ENCODE measurements around the gene NPC1L1. TPM values are rescaled to one million over a fixed set of nuclear protein-coding genes. Genes with fewer than 3 reads are reported as not detected.

The NPC1L1 gene
- total and polyA plus RNA-seq, 2 of the 13 experiments (the other 11 are each of a cell fraction or from before 2014, with no cell fraction given) = 4.8 to 14.5 TPM

DNA sequence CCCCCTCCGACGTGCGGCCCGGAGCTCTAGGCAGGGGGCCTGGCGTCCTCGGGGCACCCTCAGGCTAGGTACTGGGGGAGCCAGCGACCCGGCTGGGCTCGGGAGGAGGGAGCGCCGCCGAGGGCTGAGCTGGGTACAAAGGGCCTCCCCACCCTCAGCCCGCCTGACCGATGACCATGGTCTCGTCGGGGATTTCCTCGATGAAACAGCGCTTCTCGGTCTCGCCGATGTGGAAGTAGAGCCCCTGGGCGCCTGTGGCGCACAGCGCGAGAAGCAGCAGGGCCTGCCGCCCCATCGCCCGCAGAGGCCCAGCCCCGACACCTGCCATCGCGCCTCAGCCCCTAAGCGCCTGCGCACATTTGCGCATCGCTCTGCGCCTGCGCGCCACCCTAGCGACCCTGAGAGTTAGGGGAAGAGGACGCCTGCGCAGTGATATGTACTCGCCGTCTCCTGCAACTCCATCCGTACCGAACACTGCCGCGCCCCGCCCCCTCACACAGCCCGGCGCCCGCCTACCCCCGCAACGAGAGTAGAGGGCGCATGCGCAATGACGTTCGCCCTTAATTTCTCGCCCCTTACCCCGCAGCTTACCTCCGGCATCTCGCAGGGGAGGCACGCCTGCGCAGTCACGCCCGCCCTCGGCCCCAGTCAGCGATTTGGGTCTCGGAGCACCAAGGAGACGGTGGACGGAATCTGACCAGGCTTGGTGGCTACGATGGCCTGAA is 40.9 kb upstream of the NPC1L1 start, which contains the start of gene TMED4 (continued):
- TF ChIP-seq, protein P1, sequence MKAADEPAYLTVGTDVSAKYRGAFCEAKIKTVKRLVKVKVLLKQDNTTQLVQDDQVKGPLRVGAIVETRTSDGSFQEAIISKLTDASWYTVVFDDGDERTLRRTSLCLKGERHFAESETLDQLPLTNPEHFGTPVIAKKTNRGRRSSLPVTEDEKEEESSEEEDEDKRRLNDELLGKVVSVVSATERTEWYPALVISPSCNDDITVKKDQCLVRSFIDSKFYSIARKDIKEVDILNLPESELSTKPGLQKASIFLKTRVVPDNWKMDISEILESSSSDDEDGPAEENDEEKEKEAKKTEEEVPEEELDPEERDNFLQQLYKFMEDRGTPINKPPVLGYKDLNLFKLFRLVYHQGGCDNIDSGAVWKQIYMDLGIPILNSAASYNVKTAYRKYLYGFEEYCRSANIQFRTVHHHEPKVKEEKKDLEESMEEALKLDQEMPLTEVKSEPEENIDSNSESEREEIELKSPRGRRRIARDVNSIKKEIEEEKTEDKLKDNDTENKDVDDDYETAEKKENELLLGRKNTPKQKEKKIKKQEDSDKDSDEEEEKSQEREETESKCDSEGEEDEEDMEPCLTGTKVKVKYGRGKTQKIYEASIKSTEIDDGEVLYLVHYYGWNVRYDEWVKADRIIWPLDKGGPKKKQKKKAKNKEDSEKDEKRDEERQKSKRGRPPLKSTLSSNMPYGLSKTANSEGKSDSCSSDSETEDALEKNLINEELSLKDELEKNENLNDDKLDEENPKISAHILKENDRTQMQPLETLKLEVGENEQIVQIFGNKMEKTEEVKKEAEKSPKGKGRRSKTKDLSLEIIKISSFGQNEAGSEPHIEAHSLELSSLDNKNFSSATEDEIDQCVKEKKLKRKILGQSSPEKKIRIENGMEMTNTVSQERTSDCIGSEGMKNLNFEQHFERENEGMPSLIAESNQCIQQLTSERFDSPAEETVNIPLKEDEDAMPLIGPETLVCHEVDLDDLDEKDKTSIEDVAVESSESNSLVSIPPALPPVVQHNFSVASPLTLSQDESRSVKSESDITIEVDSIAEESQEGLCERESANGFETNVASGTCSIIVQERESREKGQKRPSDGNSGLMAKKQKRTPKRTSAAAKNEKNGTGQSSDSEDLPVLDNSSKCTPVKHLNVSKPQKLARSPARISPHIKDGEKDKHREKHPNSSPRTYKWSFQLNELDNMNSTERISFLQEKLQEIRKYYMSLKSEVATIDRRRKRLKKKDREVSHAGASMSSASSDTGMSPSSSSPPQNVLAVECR (CRISPR knock-in tag; IDR thresholded peaks at IDR 0.05; ENCODE audit: borderline replicate concordance) = peak; percentile 89; the same call in 1 of the 2 replicates
- peak; percentile 40; the same call in 1 of the 2 replicates for TF ChIP-seq MAZ (IDR thresholded peaks at IDR 0.05; ENCODE audit: borderline replicate concordance, low read depth, low read length)
- TF ChIP-seq MAZ (CRISPR knock-in tag; IDR thresholded peaks at IDR 0.05; ENCODE audit: low read depth) = peak; percentile 73
- TF ChIP-seq ZNF772 (CRISPR knock-in tag; IDR thresholded peaks at IDR 0.05) = peak; percentile 73; the same call in 1 of the 2 replicates
- TF ChIP-seq SIN3A (IDR thresholded peaks at IDR 0.05; ENCODE audit: borderline replicate concordance, low read depth, low read length) = no peak
- peak; percentile 47; the same call in 1 of the 2 replicates for TF ChIP-seq CREM (IDR thresholded peaks at IDR 0.05)
- no peak for TF ChIP-seq CREM (CRISPR knock-in tag; IDR thresholded peaks at IDR 0.05)
- TF ChIP-seq RBAK (CRISPR knock-in tag; IDR thresholded peaks at IDR 0.05) = no peak
- no peak; the same call in 1 of the 2 replicates for TF ChIP-seq ZFP90 (CRISPR knock-in tag; IDR thresholded peaks at IDR 0.05; ENCODE audit: borderline replicate concordance)
- 0 out of 2 replicates have a peak, but pooled peaks have one; percentile 25 for TF ChIP-seq ELF3 (CRISPR knock-in tag; IDR thresholded peaks at IDR 0.05)
- peak; percentile 93 for TF ChIP-seq FOXC1 (CRISPR knock-in tag; IDR thresholded peaks at IDR 0.05; ENCODE audit: borderline replicate concordance)
- no peak for TF ChIP-seq NR2F2 (IDR thresholded peaks at IDR 0.05; ENCODE audit: borderline replicate concordance, low read depth)
- no peak for TF ChIP-seq EEA1 (CRISPR knock-in tag; IDR thresholded peaks at IDR 0.05; ENCODE audit: borderline replicate concordance)
- 0 out of 2 replicates have a peak, but pooled peaks have one; percentile 29 for TF ChIP-seq ZNF337 (CRISPR knock-in tag; IDR thresholded peaks at IDR 0.05; ENCODE audit: borderline replicate concordance, low read depth)
- TF ChIP-seq MTF2 (CRISPR knock-in tag; IDR thresholded peaks at IDR 0.05; ENCODE audit: borderline replicate concordance) = no peak
- TF ChIP-seq SAFB2 (CRISPR knock-in tag; IDR thresholded peaks at IDR 0.05; ENCODE audit: borderline replicate concordance, low read depth) = peak; percentile 89
- no peak for TF ChIP-seq KLF13 (CRISPR knock-in tag; IDR thresholded peaks at IDR 0.05)
- TF ChIP-seq WIZ (CRISPR knock-in tag; IDR thresholded peaks at IDR 0.05) = no peak
- TF ChIP-seq ZNF20 (CRISPR knock-in tag; IDR thresholded peaks at IDR 0.05) = no peak
- TF ChIP-seq, protein P2, sequence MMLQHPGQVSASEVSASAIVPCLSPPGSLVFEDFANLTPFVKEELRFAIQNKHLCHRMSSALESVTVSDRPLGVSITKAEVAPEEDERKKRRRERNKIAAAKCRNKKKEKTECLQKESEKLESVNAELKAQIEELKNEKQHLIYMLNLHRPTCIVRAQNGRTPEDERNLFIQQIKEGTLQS (CRISPR knock-in tag; IDR thresholded peaks at IDR 0.05) = peak; percentile 25; the same call in 1 of the 2 replicates
- TF ChIP-seq NFRKB (IDR thresholded peaks at IDR 0.05) = no peak
- TF ChIP-seq ZSCAN12 (CRISPR knock-in tag; IDR thresholded peaks at IDR 0.05) = 0 out of 2 replicates have a peak, but pooled peaks have one; percentile 79
- no peak for TF ChIP-seq ZNF740 (CRISPR knock-in tag; IDR thresholded peaks at IDR 0.05)
- TF ChIP-seq SKIL (CRISPR knock-in tag; IDR thresholded peaks at IDR 0.05; ENCODE audit: borderline replicate concordance) = no peak; the same call in 1 of the 2 replicates

Measured in HepG2 (cell line).